GM06990 (cell line): ENCODE results near the gene DONSON.
"Not testable (repeated sequence)": the region's sequence is repeated elsewhere in the genome, so short reads cannot be mapped to it uniquely, and the experiment has no call there.

Experiments used
- DNase-seq: peaks from one replicate; pipeline ENCODE4 v3.0.0-alpha.2; 2011; ENCODE audit not compliant: insufficient read length; ENCODE audit errors: extremely low read depth
- H3K27me3 ChIP-seq: replicated peaks from 2 replicates; pipeline ENCODE4 v1.6.0; 2011; ENCODE audit warnings: low read length; ENCODE audit not compliant: control insufficient read depth, insufficient read depth
- H3K36me3 ChIP-seq: 2 replicates; pipeline ENCODE4 v1.5.1; 2011; ENCODE audit warnings: low read length; ENCODE audit not compliant: control insufficient read depth, insufficient read depth
- H3K4me3 ChIP-seq: replicated peaks from 2 replicates; pipeline ENCODE4 v1.5.1; 2011; ENCODE audit warnings: low read depth, mild to moderate bottlenecking, control low read depth, low read length
- CTCF ChIP-seq: IDR thresholded peaks from 2 replicates; pipeline ENCODE4 v1.5.1; 2011; ENCODE audit warnings: low read length, control low read depth, mild to moderate bottlenecking, inconsistent platforms; ENCODE audit not compliant: insufficient read depth, poor library complexity, severe bottlenecking

Gene DONSON

GRCh38 chr21:33588485-33589335, at the start of gene DONSON:
Gene DONSON, minus strand, starts transcription at chr21:33588684. Its CDS starts 43 bp downstream, at chr21:33588641.
- Histone ChIP-seq H3K36me3 (no peaks in the 10 kb centered on the region), H3K27me3 (no peaks in the 10 kb centered on the region), H3K4me3 (peak within 1 kb of the TSS; percentile 90)
- no peak for TF ChIP-seq CTCF
- DNase-seq, result peak; percentile 88

- Histone ChIP-seq H3K27me3 (no peaks in the 10 kb centered on the region), H3K4me3 (no peak overlapping the region), H3K36me3 (peaks cover 2% of the 10 kb centered on the region; the same call in 1 of the 2 replicates)
- DNase-seq, result no peak
- no peak for TF ChIP-seq CTCF
Observed at GRCh38 chr21:33634254-33634653, 45.8 kb upstream of the DONSON start.

GRCh38 chr21:33626151-33626550, 37.7 kb upstream of the DONSON start:
- not testable (repeated sequence) for DNase-seq, H3K4me3 ChIP-seq, H3K36me3 ChIP-seq, H3K27me3 ChIP-seq

- no peak for DNase-seq
- TF ChIP-seq CTCF, result no peak
- H3K27me3 ChIP-seq, result no peaks in the 10 kb centered on the region
- no peak overlapping the region for H3K4me3 ChIP-seq
- H3K36me3 ChIP-seq, result no peaks in the 10 kb centered on the region; the same call in 1 of the 2 replicates
Observed at GRCh38 chr21:33622253-33622652, 33.8 kb upstream of the DONSON start.

GRCh38 chr21:33619726-33620125, 31.2 kb upstream of the DONSON start:
- no peaks in the 10 kb centered on the region for H3K27me3 ChIP-seq
- no peak for DNase-seq
- TF ChIP-seq CTCF, result no peak
- no peaks in the 10 kb centered on the region; the same call in 1 of the 2 replicates for H3K36me3 ChIP-seq
- no peak overlapping the region for H3K4me3 ChIP-seq

- no peak for DNase-seq
- H3K36me3 ChIP-seq, result no peaks in the 10 kb centered on the region; the same call in 1 of the 2 replicates
- no peak for TF ChIP-seq CTCF
- no peaks in the 10 kb centered on the region for H3K27me3 ChIP-seq
- no peak overlapping the region for H3K4me3 ChIP-seq
Observed at GRCh38 chr21:33618407-33618806, 29.9 kb upstream of the DONSON start.

GRCh38 chr21:33617565-33617964, 29.1 kb upstream of the DONSON start:
- not testable (repeated sequence) for DNase-seq, H3K27me3 ChIP-seq, H3K36me3 ChIP-seq, H3K4me3 ChIP-seq
